Osteoblast (primary cell): ENCODE results near the gene SIAH2. TPM values are rescaled to one million over a fixed set of nuclear protein-coding genes. Genes with fewer than 3 reads are reported as not detected.

Experiments used
- DNase-seq: peaks from one replicate; pipeline ENCODE4 v3.0.0; 2011; ENCODE audit warnings: low spot score, mixed read lengths; ENCODE audit not compliant: insufficient read length; ENCODE audit errors: missing footprints
- H2AFZ ChIP-seq: 2 replicates; pipeline ENCODE4 v1.6.0; 2011; ENCODE audit warnings: mild to moderate bottlenecking, low read length
- H3K27ac ChIP-seq: 2 replicates; pipeline ENCODE4 v1.5.1; 2011; ENCODE audit warnings: mild to moderate bottlenecking, low read depth, low read length, moderate library complexity
- H3K27me3 ChIP-seq: 2 replicates; pipeline ENCODE4 v1.6.0; 2012; ENCODE audit warnings: mild to moderate bottlenecking, control low read depth, inconsistent platforms, low read length, moderate library complexity; ENCODE audit not compliant: insufficient read depth
- H3K36me3 ChIP-seq: 2 replicates; pipeline ENCODE4 v1.5.1; 2011; ENCODE audit warnings: mild to moderate bottlenecking, low read length, control low read depth, moderate library complexity; ENCODE audit not compliant: insufficient read depth
- H3K4me1 ChIP-seq: 2 replicates; pipeline ENCODE4 v1.5.1; 2011; ENCODE audit warnings: mild to moderate bottlenecking, low read length, control low read depth, moderate library complexity; ENCODE audit not compliant: insufficient read depth
- H3K4me2 ChIP-seq: 2 replicates; pipeline ENCODE4 v1.6.0; 2011; ENCODE audit warnings: mild to moderate bottlenecking, low read length; ENCODE audit not compliant: insufficient read depth
- H3K4me3 ChIP-seq: fragments of 200-600 bp; sonication (generic); 3 replicates; pipeline ENCODE4 v1.5.1; 2012; ENCODE audit warnings: mild to moderate bottlenecking, low read length, inconsistent platforms; ENCODE audit not compliant: insufficient read depth
- H3K79me2 ChIP-seq: 2 replicates; pipeline ENCODE4 v1.6.0; 2012; ENCODE audit warnings: mild to moderate bottlenecking, low read length, control low read depth, inconsistent platforms; ENCODE audit not compliant: insufficient read depth
- H3K9me3 ChIP-seq: 2 replicates; pipeline ENCODE4 v1.5.1; 2011; ENCODE audit warnings: low read depth, low read length, control low read depth
- H4K20me1 ChIP-seq: 2 replicates; pipeline ENCODE4 v1.6.0; 2012; ENCODE audit warnings: mild to moderate bottlenecking, low read length, control low read depth; ENCODE audit not compliant: insufficient read depth
- total RNA-seq: library from RNA; depleted of rRNA; stranded (reverse); fragments of >200 nt; gene quantifications from 2 replicates; pipeline ENCODE4 v1.2.3, GENCODE V29; 2012
- TF ChIP-seq, protein P1 (sequence below): IDR thresholded peaks from 2 replicates; pipeline ENCODE4 v1.5.1; 2011; ENCODE audit warnings: mild to moderate bottlenecking, low read depth, low read length, moderate library complexity; ENCODE audit errors: extremely low read depth

Gene SIAH2
- total RNA-seq, 1 donor: 36.2 TPM

DNA sequence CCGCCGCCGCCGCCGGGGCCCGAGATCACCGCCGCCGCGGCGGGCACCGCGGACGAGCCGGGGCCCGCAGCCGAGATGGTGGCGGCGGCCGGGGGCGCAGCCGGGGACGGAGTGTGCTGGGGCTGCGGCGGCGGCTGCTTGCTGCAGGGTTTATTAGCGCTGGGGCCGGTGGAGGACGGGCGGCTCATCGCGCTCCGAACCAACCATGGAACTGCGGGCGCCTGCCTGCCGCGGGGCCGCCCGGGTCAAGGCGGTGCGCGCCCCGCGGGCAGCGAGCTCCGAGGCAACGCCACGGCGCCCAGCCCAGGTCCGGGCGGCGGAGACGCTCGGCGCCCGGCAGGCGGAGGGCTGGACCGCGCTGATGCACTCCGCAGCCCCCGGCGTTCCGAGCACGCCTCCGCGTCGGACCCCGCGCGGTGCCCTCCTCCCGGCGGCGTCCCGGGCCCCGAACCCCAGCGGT, 277 bp downstream of the SIAH2 start:
- DNase-seq: no peak
- H3K4me2 ChIP-seq: peak overlapping the region; percentile 92
- H3K4me1 ChIP-seq: peaks cover 20% of the 10 kb centered on the region
- H4K20me1 ChIP-seq: peaks cover 24% of the 10 kb centered on the region
- peaks cover 49% of the 10 kb centered on the region for H3K79me2 ChIP-seq
- H3K4me3 ChIP-seq: peak overlapping the region; percentile 86
- no peaks in the 10 kb centered on the region for H3K9me3 ChIP-seq
- TF ChIP-seq, protein P1, sequence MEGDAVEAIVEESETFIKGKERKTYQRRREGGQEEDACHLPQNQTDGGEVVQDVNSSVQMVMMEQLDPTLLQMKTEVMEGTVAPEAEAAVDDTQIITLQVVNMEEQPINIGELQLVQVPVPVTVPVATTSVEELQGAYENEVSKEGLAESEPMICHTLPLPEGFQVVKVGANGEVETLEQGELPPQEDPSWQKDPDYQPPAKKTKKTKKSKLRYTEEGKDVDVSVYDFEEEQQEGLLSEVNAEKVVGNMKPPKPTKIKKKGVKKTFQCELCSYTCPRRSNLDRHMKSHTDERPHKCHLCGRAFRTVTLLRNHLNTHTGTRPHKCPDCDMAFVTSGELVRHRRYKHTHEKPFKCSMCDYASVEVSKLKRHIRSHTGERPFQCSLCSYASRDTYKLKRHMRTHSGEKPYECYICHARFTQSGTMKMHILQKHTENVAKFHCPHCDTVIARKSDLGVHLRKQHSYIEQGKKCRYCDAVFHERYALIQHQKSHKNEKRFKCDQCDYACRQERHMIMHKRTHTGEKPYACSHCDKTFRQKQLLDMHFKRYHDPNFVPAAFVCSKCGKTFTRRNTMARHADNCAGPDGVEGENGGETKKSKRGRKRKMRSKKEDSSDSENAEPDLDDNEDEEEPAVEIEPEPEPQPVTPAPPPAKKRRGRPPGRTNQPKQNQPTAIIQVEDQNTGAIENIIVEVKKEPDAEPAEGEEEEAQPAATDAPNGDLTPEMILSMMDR: no peak
- peak overlapping the region; percentile 33 for H2AFZ ChIP-seq
- H3K36me3 ChIP-seq: peaks cover 5% of the 10 kb centered on the region
- H3K27me3 ChIP-seq: no peaks in the 10 kb centered on the region
- peak overlapping the region; percentile 89 for H3K27ac ChIP-seq

DNA sequence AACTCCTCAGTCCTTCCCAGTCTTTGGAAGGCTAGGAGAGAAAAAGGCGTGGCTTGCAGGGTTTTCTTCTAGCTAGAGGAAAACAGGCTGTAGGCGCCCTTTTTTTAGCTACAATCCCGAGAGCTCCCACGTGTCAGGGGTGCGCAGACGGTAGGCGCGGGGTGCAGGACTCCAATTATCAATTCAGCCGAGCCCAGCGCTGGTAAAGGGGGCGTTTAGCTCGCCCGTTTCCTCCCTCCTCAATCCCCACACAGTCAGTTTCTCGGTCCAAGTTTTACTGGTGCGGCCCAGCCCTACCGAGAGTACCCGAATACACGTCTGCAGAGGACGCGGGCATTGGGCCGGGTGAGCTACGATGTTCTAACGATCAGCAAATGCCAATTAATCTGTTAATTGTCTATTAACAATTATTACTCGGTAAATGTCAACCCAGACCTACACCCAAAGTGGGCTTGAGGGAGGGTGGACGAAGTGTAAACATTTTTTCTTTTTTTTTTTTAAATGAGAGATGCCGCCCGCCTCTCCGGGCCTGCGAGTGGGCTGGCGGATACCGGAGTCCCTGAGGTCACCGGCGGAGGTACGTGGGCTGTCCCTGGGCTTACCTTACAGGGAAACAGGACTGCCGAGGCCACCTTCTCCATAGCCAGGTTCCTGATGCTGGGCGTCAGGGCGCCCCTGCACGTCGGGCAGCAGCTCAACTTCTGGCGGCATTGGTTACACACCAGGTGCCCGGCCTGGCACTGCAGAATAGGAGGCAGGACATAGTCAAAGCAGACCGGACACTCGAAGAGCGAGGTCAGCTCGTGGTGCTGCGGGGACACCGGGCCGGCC, 923 bp downstream of the SIAH2 start:
- Histone ChIP-seq H3K36me3 (peaks cover 5% of the 10 kb centered on the region), H3K27me3 (no peaks in the 10 kb centered on the region), H3K4me1 (peaks cover 20% of the 10 kb centered on the region), H4K20me1 (peaks cover 28% of the 10 kb centered on the region), H3K4me2 (peak overlapping the region; percentile 92), H3K4me3 (peak overlapping the region; percentile 86), H3K9me3 (no peaks in the 10 kb centered on the region), H2AFZ (peak overlapping the region; percentile 56), H3K79me2 (peaks cover 55% of the 10 kb centered on the region), H3K27ac (peak overlapping the region; percentile 89)
- TF ChIP-seq, protein P1: no peak
- peak; percentile 93 for DNase-seq

DNA sequence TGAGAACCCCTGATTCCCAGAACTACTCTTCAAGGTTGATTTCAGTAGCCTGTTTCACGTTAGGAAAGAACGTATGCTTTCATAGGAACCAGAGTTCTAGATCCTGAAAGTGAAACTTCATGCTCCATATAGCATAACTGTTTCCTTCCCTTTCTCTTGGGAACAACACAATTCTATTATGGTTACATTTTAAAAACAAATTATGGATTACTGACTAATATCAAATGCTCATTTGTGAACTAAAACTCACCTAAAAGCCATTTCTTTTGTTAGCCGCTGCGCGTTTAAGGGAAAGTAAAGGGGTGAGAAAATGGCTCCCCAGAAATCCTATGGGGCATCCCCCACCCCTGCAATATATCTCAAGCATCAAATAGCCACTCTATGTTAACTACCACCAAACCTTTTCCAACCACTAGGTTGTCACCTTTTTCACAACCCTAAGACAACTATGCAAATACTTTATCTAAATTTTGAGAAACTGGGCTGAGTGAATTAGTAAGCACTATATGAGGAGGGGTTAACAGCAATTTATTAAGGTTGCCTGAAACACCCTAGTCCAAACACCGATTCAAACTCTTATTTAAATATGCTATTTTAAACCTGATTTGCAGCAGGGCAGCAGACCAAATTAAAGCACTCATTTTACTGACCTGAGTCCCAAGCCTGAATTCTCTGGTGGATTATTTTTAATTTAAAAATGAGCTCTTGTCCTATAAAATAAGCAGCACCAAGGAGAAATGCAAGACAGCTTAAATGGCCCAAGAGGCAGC, 2.4 kb downstream of the SIAH2 start:
- Histone ChIP-seq H4K20me1 (peaks cover 28% of the 10 kb centered on the region), H3K4me1 (peaks cover 17% of the 10 kb centered on the region), H2AFZ (no peak overlapping the region), H3K27me3 (no peaks in the 10 kb centered on the region), H3K27ac (peak overlapping the region; percentile 89), H3K9me3 (no peaks in the 10 kb centered on the region), H3K4me3 (peak overlapping the region; percentile 86), H3K79me2 (peaks cover 70% of the 10 kb centered on the region), H3K36me3 (peaks cover 5% of the 10 kb centered on the region), H3K4me2 (peak overlapping the region; percentile 92)
- TF ChIP-seq, protein P1: no peak
- DNase-seq: no peak

DNA sequence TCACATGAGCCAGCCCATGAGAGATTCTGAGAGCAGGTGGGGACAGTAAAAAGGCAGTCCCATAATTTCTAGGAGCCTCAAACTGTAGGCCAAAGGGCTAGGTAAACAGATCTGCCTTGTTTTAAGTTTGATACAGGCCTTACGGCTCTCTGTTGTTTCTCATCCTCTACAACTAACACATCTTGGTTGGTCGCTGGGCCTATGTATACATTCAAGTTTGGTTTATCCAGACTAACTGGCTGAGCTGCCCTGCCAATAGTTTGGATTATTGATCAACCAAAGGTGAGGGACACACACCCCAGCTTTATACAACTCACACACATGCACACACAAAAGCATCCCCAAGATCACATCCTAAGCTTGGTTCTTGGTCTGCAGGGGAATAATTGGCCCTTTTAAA, 3.0 kb downstream of the SIAH2 start:
- Histone ChIP-seq H3K27me3 (no peaks in the 10 kb centered on the region), H2AFZ (no peak overlapping the region), H3K4me2 (peak overlapping the region; percentile 92), H3K4me1 (peaks cover 17% of the 10 kb centered on the region), H3K9me3 (no peaks in the 10 kb centered on the region), H3K27ac (no peak overlapping the region), H4K20me1 (peaks cover 28% of the 10 kb centered on the region), H3K4me3 (peak overlapping the region; percentile 86), H3K79me2 (peaks cover 75% of the 10 kb centered on the region), H3K36me3 (peaks cover 5% of the 10 kb centered on the region)
- TF ChIP-seq, protein P1: no peak
- no peak for DNase-seq
